MCF 10A (cell line): ENCODE data around the gene CISD2. TPM values are rescaled to one million over a fixed set of nuclear protein-coding genes. Genes with fewer than 3 reads are reported as not detected.

Experiments
- BruUV-seq: library from RNA; stranded (reverse); fragments of 400-500 nt; replicated peaks from 2 replicates; lab custom pipeline; 2021; lab: Mats Ljungman, UMichigan
- CTCF ChIA-PET: fragments of 300-600 bp; sonication (Branson Sonifier 250); formaldehyde crosslinking; extraction: SDS; loops from one replicate; lab custom pipeline; 2021; ENCODE audit warnings: antibody characterized with exemption, inconsistent platforms; lab: Yijun Ruan, JAX
- POLR2A ChIA-PET: fragments of 300-600, 350-650 bp; sonication (Branson Sonifier 250); formaldehyde crosslinking; extraction: SDS; loops from one replicate; lab custom pipeline; 2020; ENCODE audit warnings: antibody characterized with exemption, inconsistent platforms; lab: Yijun Ruan, JAX
- DNase-seq: peaks from one replicate; pipeline ENCODE4 v3.0.0-alpha.2; 2018; ENCODE audit not compliant: unreplicated experiment
- H3K27ac Mint-ChIP-seq: one replicate; pipeline ENCODE4 v1.8.0; 2022; ENCODE audit warnings: mild to moderate bottlenecking, low read depth, mixed read lengths; ENCODE audit not compliant: unreplicated experiment
- H3K27me3 Mint-ChIP-seq: one replicate; pipeline ENCODE4 v1.8.0; 2022; ENCODE audit warnings: mixed read lengths; ENCODE audit not compliant: insufficient read depth, unreplicated experiment
- H3K36me3 Mint-ChIP-seq: one replicate; pipeline ENCODE4 v1.8.0; 2022; ENCODE audit warnings: mild to moderate bottlenecking, moderate library complexity, mixed read lengths; ENCODE audit not compliant: insufficient read depth, unreplicated experiment
- H3K4me1 Mint-ChIP-seq: one replicate; pipeline ENCODE4 v1.8.0; 2022; ENCODE audit warnings: mixed read lengths; ENCODE audit not compliant: insufficient read depth, unreplicated experiment
- H3K4me3 Mint-ChIP-seq: one replicate; pipeline ENCODE4 v1.8.0; 2022; ENCODE audit warnings: mild to moderate bottlenecking, moderate library complexity, mixed read lengths; ENCODE audit not compliant: unreplicated experiment
- H3K9me3 Mint-ChIP-seq: one replicate; pipeline ENCODE4 v1.8.0; 2022; ENCODE audit warnings: mixed read lengths; ENCODE audit not compliant: unreplicated experiment
- CTCF ChIP-seq: fragments of 200-600 bp; IDR thresholded peaks from one replicate; pipeline ENCODE4 v1.8.0; 2022; ENCODE audit warnings: antibody characterized with exemption, mild to moderate bottlenecking; ENCODE audit not compliant: unreplicated experiment
- intact Hi-C: fragments of 100-400 bp; cut with micrococcal nuclease; formaldehyde crosslinking; loops from 2 replicates; pipeline ENCODE4 v1.14.1; 2022
- total RNA-seq: library from RNA; stranded (reverse); gene quantifications from 2 replicates; pipeline ENCODE4 v1.2.3, GENCODE V29; 2022

Gene CISD2
- total RNA-seq, 1 experiment from 2014 or later, result 35.5 TPM

DNA sequence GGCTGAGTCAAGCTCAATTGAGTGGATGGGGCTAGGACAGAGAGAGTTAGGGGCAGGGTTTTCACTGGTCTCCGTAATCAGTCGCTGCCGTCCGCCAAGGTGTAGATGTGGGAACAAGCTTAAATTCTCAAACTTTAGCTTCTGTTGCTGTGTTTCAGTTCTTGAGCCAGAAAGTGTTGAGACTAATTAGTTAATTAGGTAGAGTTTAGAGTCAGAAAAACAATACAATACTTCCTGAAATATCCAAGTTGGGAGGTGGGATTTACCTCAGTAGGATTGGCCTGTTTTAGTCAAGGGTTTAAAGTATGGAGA, 40.3 kb upstream of the CISD2 start:
- CTCF ChIA-PET, result interaction anchor here (0.6 to 3.6 kb wide), 16 partner anchors 10 to 656 kb away, joined by 3 to 16 read pairs (median 4); partner anchors contain the start of gene CISD2
- no peaks in the 10 kb centered on the region for H3K9me3 Mint-ChIP-seq

GRCh38 chr4:102829803-102830202, 39.0 kb upstream of the CISD2 start:
- no peak overlapping the region for H3K27ac Mint-ChIP-seq
- H3K4me3 Mint-ChIP-seq, result no peak overlapping the region
- ChIA-PET CTCF (interaction anchor here (0.6 to 2.7 kb wide), 5 partner anchors 8 to 210 kb away, joined by 5 to 13 read pairs (median 5); no protein-coding TSS in a partner anchor), POLR2A (interaction anchor here (0.8 to 9.5 kb wide), 12 partner anchors 10 to 328 kb away, joined by 3 to 287 read pairs (median 26); partner anchors contain the start of genes CISD2, NFKB1, SLC9B1 and SLC9B2)
- no peak for DNase-seq
- H3K27me3 Mint-ChIP-seq, result no peaks in the 10 kb centered on the region
- no peak for TF ChIP-seq CTCF
- no peaks in the 10 kb centered on the region for H3K9me3 Mint-ChIP-seq
- H3K36me3 Mint-ChIP-seq, result peaks cover 10% of the 10 kb centered on the region
- BruUV-seq, result no TSS peak
- intact Hi-C loops, result loop anchor here (5.0 kb wide), 3 partner anchors 262 to 383 kb away; partner anchors contain the start of gene NFKB1
- peaks cover 14% of the 10 kb centered on the region for H3K4me1 Mint-ChIP-seq

More for the DNA sequence above, 40.3 kb upstream of the CISD2 start:
- POLR2A ChIA-PET, result interaction anchor here (0.6 to 9.5 kb wide), 56 partner anchors 11 to 1479 kb away, joined by 3 to 287 read pairs (median 8); partner anchors contain the start of genes BDH2, CISD2, MANBA and NFKB1
- peaks cover 14% of the 10 kb centered on the region for H3K4me1 Mint-ChIP-seq
- H3K36me3 Mint-ChIP-seq, result peaks cover 6% of the 10 kb centered on the region
- intact Hi-C loops, result loop anchor here (1.0 to 5.0 kb wide), 4 partner anchors 181 to 381 kb away; partner anchors contain the start of gene NFKB1
- no peak overlapping the region for H3K27ac Mint-ChIP-seq
- DNase-seq, result no peak
- H3K27me3 Mint-ChIP-seq, result no peaks in the 10 kb centered on the region
- TSS peak; percentile 82 for BruUV-seq
- TF ChIP-seq CTCF, result no peak
- no peak overlapping the region for H3K4me3 Mint-ChIP-seq

- no peak overlapping the region for H3K4me3 Mint-ChIP-seq
- H3K9me3 Mint-ChIP-seq, result no peaks in the 10 kb centered on the region
- H3K27ac Mint-ChIP-seq, result no peak overlapping the region
- no peak for TF ChIP-seq CTCF
- H3K4me1 Mint-ChIP-seq, result peaks cover 14% of the 10 kb centered on the region
- CTCF ChIA-PET, result interaction anchor here (1.2 kb wide), 1 partner anchor 8 kb away, joined by 4 read pairs; no protein-coding TSS in a partner anchor
- POLR2A ChIA-PET, result no interaction called here
- no peaks in the 10 kb centered on the region for H3K27me3 Mint-ChIP-seq
- peaks cover 10% of the 10 kb centered on the region for H3K36me3 Mint-ChIP-seq
- BruUV-seq, result no TSS peak
- intact Hi-C loops, result no loop called here
- no peak for DNase-seq
Observed at GRCh38 chr4:102832105-102832504, 36.7 kb upstream of the CISD2 start.

GRCh38 chr4:102832667-102833066, 36.1 kb upstream of the CISD2 start:
- no peak for TF ChIP-seq CTCF
- POLR2A ChIA-PET, result interaction anchor here (0.6 to 0.7 kb wide), 3 partner anchors 10 to 50 kb away, joined by 3 to 4 read pairs (median 3); no protein-coding TSS in a partner anchor
- no peak overlapping the region for H3K27ac Mint-ChIP-seq
- H3K9me3 Mint-ChIP-seq, result no peaks in the 10 kb centered on the region
- no peak overlapping the region for H3K4me3 Mint-ChIP-seq
- BruUV-seq, result no TSS peak
- peaks cover 14% of the 10 kb centered on the region for H3K4me1 Mint-ChIP-seq
- H3K27me3 Mint-ChIP-seq, result no peaks in the 10 kb centered on the region
- no peak for DNase-seq
- intact Hi-C loops, result no loop called here
- CTCF ChIA-PET, result interaction anchor here (0.6 to 0.8 kb wide), 2 partner anchors 29 to 205 kb away, joined by 3 to 4 read pairs; no protein-coding TSS in a partner anchor
- peaks cover 10% of the 10 kb centered on the region for H3K36me3 Mint-ChIP-seq
